ENCODE data around the gene ABCF2.

ABCF2 gene

DNA sequence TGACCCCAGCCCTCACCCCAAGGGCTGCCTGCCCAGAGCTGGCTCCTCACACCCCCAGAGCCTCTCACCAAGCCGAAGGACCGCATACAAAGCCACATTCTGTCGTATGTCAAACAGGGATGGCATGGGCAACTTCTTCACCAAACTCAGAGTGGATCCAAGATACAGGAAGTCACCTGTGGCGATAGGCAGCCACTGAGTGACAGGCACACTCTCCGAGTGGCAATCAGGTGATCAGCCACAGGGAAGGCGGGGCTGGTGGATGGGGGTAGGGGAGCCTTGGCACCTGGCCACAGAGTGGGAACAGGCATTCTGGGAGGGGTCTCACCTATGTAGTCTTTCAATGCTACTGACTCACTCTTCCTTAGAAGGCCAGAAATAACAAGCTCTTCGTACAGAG lies 32.8 kb downstream of the ABCF2 start:
- no peak for DNase-seq (ENCODE audit: low spot score)

DNA sequence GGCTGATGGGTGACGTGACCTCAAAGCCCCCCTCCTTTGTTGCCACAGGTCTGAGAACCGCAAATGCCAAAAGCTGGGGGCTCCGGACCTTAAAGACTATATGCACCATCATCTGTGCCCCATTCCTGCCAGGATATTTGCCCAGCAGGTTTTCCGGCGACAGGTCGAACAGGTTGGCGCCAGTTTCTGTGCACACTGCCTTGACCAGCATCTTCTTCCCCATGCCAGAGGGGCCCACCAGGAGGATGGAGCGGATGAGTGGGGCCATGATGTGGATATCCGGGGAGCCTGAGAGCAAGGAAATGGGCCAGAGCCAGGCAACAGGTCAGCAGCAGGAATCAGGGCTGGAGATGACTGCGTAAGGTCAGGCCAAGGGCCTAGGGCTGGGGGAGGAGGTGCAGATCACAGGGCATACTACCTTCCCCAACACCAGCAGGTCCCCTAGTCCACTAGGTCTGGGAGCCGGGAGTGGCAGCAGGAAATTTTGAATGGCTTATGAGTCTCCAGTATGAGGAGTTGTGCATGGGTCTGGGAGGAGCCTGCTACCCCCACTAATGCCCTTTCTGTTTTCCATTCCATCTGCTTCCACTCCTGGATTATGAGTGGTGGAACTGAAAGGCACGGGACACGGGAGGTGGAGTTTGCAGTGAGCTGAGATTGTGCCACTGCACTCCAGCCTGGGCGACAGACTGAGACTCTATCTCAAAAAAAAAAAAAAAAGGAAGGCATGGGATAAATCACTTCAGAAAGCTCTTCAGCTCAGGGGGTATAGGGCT lies 33.6 kb downstream of the ABCF2 start:
- no peak for DNase-seq (ENCODE audit: low spot score)

DNA sequence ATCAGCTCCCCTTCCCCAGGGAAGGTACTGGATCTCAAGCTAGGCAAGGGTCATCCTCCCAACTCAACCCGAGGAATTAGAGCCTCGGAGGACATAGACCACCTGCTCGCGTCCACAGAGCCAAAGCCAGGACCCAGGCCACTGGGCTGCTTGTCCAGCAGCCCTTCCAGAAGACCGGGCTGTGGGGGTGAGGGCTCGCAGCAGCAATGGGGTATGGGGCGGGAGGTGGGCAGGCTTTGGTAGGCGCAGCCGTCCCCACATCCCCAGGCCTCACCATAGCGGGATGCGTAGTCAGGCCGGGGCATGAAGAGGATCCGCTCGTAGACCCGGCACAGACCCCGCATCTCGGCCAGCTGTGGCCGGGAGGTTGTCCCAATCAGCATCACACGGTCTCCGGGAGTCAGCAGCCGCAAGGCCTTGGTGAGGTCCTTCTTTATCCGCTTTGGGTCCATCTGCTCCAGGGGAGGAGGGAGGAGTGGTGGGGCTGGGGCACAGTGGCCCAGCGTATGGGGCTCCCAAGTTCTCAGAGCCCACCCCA lies 34.9 kb downstream of the ABCF2 start:
- no peak for DNase-seq (ENCODE audit: low spot score)

DNA sequence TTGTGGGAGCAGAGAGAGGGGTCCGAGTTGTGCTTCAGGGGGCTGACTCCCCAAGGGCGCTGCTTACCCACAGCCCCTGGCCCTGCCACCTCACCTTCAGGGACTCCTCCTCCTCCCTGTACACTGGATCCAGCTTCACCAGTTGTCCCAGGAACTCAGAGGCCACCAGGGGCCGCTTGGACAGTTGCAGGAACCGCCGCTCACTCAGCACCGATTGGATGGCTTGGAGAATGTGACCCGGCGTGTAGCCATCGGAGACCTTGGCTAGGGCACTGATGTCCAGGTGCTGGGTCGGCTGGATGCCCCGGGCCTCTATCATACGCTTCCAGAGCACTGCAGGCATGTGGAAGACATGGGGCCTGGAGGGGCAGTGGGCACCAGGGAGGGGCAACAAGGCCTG lies 35.5 kb downstream of the ABCF2 start:
- no peak for DNase-seq (ENCODE audit: low spot score)

DNA sequence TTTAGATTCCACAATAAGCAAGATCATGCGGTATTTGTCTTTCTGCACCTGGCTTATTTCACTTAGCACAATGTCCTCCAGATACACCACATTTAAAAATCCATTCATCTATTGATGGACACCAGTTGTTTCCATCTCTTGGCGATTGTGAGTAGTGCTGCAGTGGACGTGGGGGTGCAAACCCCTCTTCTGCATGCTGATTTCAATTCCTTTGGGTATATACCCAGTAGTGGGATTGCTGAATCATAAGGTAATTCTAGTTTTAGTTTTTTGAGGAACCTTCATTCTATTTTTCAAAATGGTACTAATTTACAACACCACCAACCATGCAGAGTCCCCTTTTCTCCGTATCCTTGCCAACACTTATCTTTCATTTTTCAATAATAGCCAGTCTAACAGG lies 38.0 kb downstream of the ABCF2 start:
- DNase-seq (ENCODE audit: low spot score), result no peak

DNA sequence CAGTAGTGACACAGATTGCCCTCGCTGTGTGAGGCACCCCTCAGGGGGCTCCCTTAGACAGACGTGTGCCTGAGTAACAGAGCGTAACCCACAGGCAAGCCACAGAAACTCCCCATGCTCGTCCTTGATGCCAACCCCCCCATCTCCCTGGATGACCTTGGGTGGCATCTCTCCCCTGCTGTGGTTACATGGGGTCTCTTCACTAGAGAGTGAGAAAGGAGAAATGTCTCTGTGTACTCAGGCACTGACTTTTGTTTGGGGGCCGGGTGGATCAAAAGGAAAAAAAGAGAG lies 38.8 kb downstream of the ABCF2 start:
- no peak for DNase-seq (ENCODE audit: low spot score)

DNA sequence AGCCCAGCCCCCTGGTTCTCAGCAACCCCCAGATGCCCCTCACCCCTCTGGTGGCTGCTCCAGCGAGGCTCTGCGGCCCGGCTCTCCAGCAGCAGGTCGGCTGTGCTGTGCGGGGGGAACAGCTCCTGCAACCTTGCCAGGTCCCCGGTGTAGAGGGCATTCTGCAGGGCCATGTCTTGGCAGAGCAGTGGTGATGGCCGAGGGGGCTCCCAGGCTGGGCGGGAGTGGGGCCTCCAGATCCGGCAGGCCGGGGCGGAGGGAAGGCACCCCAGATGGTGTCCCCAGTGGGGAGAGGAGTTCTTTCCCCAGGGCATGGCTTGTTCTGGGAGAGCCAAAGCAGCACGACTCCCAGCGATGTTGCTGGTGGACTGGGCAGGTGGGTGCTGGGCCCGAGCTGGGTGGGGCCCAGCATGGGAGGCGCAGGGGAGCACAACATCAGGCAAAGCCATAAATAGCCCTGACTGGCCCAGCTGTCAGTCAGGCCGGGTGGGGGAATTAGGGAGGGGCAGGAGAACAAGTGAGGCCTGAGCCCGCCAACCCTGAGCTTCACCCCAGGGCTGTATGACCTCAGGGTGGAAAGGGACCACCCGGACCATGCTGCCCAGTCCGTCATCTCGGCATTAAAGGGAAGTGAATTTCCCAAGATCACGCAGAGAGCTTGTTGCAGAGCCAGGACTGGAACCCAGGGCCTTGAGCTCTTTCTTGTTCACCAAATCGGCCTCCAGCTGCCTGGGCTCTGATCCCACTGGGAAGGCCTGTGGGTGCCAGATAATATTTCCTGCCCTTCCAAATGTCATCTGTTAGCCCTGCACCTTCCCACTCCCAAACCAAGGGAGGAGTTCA lies 39.4 kb downstream of the ABCF2 start:
- DNase-seq (ENCODE audit: low spot score), result no peak

DNA sequence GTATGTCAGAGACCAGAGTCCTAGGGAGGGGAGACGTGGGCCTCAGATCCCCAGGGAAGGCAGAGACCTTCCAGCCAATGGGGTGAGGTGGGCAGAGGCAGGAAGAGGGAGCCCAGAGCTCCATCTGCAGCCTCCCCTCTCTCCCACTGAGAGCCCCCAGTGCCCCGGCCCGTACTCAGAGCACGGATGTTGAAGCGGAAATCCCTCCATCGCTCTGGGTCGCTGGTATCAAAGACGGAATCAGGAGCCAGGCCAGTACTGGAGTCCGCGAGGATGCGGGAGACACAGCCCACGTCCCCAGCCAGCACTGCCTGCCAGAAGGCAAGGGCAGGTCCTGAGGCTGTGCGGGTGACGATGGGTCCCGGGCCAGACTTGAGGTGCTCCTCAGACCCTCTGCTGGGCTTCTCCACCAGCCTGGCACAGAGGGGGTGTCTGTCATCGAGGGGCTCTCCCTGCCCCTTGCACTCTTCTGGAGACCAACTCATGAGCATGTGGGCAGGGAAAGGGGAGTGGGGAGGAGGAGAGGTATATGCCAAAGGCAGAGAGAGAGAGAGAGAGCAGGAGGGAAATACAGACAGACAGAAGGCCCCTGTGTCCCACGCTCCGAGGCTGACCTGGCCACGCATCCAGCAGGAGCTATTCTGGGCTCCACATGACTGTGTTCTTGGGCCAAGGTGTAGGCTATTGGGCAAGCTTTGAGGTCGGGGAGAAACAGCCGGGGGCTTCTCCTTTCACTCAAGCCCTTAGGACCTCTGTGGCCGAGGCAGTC lies 40.2 kb downstream of the ABCF2 start, which contains the start of gene ASB10:
Gene ASB10 (minus strand): TSS at position 611 of the 769 bp plus-strand sequence. CDS start 120 bp downstream, at position 491.
- DNase-seq (ENCODE audit: low spot score), result no peak

DNA sequence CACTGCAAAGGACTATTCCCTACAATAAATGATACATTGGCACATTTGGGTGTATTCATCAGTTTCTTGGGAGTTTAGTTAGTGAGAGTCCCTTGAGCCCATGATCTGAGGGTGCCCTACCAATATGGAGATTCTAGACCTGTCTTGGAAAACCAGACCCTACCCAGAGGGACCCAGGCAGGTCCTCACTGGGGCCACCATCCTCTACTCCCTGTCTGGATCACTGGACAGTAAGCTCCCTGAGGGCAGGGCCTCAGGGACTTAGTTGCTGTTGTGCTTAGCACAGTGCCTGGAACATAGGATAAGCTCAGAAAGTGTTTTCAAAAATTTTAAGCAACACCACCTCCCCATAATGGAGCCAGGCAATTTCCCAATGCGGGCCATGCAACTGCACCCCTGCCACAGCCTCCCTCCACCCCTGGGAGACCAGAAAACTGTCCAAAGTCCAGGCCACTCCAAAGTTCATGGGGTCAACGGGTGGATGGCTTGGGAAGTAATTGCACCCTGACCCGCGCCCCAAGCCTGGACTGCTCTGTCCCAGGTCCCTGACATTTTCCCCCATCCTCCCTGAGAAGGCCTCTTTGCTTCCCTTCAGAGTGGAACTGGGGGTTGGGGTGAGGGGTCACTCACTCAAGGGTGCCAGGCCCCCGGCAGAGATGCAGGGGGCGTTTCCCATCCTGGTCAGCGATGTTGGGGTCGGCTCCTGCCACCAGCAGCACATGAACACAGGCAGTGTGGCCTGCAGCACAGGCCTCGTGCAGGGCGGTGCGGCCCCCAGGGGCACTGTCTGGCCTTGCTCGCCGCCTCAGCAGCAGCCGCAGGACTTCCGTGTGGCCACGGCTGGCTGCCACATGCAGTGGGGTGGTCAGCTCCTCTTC lies 41.0 kb downstream of the ABCF2 start:
- DNase-seq (ENCODE audit: low spot score), result no peak

DNA sequence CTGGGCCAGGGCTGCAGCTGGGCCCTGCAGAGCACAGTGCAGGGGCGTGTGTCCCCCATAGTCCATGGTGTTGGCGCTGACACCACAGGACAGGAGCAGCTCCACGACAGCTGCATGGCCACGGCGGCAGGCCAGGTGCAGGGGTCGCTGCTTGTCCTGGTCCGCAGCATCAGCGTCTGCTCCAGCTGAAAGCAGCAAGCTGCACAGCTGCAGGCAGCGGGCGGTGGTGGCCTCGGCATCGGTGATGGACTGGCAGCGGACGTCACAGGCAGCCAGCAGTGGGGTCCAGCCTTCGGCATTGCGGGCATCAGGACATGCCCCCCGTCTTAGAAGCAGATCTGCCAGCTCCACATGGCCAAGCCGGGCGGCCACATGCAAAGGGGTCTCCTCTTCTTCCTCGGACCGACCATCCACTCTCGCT lies 46.0 kb downstream of the ABCF2 start:
- DNase-seq (ENCODE audit: low spot score), result no peak

DNA sequence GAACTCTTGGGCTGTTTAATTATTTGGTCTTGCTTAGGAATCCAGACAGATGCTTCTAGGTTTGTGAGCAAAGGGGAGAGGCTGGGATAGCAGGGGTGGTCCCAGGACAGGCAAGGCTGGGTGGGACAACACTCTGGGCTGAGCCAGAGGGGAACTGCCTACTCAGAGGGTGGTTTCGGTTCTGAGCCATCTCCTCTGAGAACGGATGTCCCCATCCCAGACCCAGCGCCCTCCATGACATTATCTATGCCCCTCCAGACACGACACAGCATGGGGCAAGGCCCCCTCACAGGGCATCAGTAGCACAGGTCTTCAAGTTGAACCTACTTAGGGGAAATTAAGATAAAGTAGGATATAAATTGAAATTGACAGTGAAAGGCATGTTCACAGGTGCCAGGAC lies 47.1 kb downstream of the ABCF2 start:
- no peak for DNase-seq (ENCODE audit: low spot score)

DNA sequence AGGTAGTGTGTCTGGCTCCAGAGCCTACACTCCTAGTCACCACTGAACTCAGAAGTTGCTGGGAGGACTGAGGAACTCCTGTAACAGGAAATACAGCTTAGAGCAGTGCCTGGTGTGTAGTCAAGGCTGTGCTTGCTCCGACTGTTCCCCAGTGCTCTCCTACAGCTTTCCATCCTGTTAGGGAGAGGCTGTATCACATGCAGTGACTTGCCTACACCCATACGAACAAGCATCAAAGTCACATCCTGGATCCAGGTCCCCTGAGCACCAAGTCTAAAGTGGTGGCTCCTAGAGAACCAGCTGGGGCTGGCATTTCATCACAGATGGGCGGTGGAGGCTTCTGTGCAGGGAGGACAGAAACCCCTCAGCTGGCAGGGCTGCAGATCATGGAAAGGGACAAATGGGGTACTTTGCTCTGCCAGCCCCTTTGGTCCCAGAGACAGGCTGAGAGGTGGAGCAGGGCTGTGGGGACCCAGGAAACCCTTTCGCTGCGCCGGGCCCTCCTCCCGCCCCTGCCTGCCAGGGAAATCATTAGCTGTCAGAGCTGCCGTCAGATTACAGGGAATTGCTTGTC lies 47.6 kb downstream of the ABCF2 start:
- DNase-seq (ENCODE audit: low spot score), result no peak

DNA sequence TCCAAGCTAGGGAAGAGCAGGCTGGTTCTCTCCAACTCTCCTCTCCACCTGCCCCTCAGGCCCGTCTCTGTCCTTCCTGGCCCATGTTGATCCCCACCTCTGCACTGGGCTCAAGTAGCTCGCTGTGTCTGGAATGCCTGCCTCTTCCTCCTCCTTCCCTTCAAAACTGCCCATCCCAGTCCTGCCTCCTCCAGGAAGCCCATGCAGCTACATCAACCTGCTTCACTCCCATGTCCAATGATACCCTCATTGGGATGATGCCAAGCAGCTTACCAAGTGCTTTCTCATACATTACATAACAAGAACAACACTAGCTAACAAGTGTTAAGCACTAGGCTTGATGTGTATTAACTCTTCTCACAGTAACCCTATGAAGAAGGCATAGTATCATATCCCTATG lies 48.2 kb downstream of the ABCF2 start:
- DNase-seq (ENCODE audit: low spot score), result no peak

DNA sequence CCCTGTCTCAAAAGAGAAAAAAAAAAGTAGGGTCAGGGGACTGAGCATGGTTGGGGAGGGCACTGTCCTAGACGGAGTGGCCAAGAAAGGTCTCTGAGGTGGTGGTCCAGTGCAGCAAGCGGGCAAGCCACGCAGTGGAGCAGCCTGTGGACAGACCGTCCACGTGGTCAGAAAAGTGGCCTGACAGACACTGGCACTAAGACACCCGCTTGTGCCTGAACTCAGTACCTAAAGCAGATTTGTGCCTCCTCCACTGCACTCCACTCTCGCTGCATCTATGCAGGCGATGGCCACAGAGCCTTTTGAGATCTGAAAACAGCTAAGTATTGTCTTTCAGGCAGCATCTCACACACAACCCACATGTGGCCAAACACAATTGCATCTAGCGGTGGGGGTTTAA lies 48.8 kb downstream of the ABCF2 start:
- DNase-seq (ENCODE audit: low spot score), result no peak

DNA sequence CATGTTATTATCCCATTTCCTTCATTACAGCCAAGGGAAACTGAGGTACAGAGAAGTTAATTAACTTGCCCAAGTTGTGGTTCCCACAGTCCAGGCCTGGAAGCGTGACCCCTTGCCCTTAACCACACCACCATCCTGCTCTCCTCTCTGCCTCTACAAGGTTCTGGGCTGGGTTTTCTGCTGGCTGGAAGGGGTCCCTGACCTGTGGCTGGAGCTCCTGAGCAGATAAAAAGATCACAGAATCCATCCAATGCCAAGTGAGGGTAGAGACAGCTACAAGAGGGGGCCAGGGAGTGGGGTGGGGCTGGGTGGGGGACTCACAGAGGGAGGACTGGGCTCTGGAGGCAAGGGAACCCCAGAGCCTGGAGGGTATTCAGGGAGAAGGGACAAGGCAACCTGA lies 49.7 kb downstream of the ABCF2 start:
- DNase-seq (ENCODE audit: low spot score), result no peak

DNA sequence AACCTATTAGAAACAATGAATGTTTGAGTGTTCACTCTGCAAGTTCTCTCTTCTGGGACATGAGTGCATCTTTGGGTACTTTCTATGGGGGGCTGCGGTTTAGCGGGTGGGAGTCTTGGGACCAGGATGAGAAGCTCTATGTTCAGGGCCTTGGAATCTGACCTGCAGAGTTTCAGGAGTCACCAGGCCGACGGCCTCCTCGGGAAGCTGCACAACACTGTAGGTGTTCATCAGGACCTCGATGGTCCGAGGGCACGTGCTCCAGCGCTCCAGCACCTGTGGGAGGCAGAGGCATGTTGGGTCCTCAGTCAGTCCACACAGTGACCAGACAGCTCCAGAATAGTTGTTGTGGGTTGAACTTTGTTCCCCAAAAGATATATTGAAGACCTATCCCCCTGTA lies 50.6 kb downstream of the ABCF2 start:
- DNase-seq (ENCODE audit: low spot score), result no peak

DNA sequence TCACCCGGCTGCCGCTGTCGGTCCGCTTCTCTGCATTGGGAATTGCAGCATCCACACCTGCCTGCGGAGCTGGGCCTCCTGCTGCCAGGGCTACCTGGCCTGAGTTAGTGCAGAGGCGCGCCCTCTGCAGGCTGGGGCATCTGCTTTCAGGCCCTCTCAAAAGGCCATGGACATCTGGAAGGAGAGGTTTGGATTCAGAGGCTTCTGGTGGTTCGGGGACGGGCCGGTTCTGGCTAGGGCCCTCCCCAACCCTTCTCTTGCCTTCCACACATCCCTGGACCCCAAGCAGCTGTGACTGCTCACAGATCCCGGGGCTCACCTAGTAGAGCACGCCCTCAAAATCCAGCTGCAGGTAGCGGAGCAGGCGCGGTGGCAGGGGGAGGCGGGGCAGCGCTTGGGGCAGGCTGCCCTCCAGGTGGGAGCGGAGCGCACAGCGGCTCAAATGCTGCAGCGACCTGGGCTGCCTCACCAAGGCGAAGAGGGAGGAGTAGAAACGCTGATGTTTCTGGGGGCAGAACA lies 51.2 kb downstream of the ABCF2 start:
- DNase-seq (ENCODE audit: low spot score), result no peak

DNA sequence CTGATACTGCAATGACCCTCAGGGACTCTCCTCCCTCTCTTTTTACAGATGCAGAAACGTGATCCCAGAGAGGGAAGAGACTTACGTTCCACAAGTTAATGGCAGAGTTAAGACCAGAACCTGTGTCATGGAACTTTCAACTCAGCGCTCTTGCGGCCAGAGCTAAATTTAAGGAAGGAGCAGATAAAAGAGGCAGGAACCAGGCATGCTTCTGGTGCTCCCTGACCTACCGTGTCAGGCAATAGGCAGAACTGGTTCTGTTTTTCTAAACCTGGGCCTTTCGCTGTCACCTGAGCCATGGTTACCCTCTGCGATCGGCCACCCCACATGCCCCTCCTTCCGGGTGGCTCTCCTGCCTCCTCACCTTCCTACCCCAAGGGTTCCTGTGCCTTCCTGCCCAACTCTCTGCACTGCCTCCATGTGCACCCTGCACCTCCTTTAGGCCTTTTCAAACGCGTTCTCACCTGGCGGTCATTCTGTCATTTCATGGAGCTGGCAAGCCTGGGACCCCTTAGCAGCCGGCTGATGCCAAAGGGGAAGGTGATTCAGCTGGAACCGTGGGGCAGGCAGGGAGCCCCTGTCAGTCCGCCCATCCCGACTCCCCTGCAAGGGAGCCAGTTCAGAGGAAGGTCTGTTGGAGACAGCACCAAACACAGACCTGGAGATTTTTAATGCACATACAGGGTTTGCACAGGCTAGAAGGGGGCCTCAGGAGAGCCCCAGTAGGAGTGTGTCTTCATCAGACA lies 51.8 kb downstream of the ABCF2 start:
- no peak for DNase-seq (ENCODE audit: low spot score)

DNA sequence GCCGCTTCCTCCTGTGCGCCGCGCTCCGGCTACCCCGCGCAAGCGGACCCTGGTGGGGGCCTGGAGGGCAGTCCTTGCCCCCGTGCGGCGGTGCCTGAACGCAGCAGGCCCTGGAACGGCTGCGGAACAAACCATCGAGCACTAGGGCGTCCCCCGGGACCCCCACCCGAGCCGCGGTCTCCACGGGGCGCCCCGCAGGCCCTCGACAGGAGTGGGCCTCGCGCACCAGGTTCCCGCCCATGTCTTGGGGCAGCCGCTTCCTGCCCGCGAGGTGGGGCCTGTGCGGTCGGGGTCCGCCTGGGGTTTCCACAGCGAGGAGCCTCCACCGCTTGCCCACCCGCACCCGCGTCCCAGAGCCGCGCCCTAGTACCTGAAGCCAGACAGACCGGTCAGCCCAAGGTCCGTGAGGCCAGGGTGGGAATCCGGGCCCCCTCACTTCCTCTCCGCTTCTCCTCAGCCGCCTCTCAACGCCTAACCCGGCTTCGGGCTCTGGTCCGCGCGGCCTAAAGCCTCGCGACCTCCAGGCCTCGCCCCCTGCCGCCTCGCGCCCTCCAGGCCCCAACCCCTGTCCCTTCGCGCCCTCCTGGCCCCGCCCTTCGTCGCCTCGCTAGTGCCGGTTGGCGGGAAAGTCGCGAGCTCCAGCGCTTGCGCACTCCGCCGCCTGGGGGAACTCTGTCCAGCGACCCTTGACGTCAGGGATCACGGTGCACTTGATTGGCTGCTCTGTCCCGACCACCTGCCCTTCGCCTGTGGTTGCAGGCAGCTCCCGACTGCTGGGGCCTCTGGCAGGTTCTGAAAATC lies 52.6 kb downstream of the ABCF2 start:
- no peak for DNase-seq (ENCODE audit: low spot score)

Data from RKO (cell line).